AG09319 (cell line): ENCODE results near the gene DDN.

Experiments used
- DNase-seq: peaks from one replicate; pipeline ENCODE4 v3.0.0-alpha.2; 2010; ENCODE audit warnings: low read depth; ENCODE audit errors: extremely low read depth
- CTCF ChIP-seq: IDR thresholded peaks from 2 replicates; pipeline ENCODE4 v1.5.1; 2011; ENCODE audit warnings: low read depth, mild to moderate bottlenecking, inconsistent platforms, low read length, moderate library complexity

Gene DDN

GRCh38 chr12:49036029-49036428 lies 36.9 kb upstream of the DDN start:
- DNase-seq: no peak
- no peak for TF ChIP-seq CTCF

DNA sequence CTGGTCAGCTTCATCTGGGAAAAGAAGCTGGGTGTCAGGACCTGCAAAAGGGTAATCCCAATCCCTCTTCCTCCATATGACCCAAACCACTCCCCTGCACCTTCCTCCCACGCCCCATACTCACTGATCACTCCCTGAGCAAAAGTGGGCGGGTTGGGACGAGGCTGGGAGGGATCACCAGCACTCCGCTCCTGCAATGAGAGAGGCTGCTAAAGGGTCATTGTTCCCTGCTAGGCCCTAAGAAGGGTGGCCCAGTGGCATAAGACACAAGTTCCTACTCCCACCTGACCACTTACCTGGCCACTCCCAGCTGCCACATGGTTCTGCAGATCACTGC lies 35.1 kb upstream of the DDN start:
- no peak for DNase-seq
- no peak for TF ChIP-seq CTCF

DNA sequence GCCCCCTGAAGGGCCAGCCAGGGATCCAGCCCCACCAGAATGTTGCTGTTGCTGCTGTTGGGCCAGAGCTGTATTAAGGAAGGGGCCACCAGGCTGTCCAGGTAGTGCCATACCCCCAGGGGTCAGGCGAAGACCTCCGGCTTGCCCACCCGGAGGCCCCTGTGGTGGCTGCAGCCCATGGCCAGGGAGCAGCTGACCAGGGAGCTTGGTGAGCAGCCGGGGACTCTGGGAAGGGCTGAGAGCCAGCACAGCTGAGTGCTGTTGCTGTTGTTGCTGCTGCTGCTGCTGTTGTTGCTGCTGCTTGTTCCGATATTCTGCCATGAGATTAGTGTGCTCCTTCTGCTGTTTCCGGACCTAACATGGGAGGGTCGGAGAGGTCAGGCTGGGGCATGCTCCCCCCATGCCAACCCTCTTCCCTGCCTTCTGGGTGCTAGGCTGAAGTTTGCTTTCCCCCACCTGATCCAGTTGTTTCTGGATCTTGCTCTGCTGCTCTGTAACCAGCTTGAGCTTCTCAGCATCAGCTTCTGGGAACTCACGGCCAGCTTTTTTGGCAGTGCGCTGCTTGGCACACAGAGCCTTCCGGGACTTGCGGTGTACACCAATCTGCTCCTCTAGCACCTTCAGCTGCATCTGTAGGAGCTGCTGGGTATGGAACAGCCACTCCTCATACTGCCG lies 34.6 kb upstream of the DDN start:
- DNase-seq: no peak
- TF ChIP-seq CTCF: no peak

- no peak for DNase-seq
- no peak for TF ChIP-seq CTCF
These were observed 33.7 kb upstream of the DDN start for GRCh38 chr12:49032679-49033447.

DNA sequence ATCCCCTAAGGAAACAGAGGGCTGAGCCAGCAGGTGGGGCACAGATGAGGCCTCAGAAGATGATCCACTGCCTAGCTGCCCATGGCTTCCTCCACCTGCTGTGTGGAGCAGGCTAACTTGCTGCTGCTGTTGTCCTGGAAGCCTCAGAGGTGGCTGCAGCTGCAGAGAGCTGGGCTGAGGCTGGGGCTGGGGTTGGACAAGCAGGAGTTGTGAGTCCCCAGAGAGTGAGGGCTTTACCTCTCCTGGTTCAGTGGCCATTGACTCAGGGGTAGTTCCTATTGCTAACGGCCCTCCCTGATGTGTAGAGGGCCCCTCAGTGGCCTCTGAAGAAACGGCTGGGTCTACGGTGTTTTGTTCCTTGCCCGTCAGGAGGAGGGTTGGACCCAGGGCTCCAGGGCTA lies 33.1 kb upstream of the DDN start:
- TF ChIP-seq CTCF: no peak
- no peak for DNase-seq

GRCh38 chr12:49031573-49032161 lies 32.5 kb upstream of the DDN start:
- no peak for DNase-seq
- no peak for TF ChIP-seq CTCF
